BE2C (cell line): ENCODE data around the gene ZNF492.

Experiments used
- DNase-seq: peaks from one replicate; pipeline ENCODE4 v3.0.0-alpha.2; 2020
- H3K27me3 ChIP-seq: fragments of 250-450 bp; sonication (Bioruptor Pico); 2 replicates; pipeline ENCODE4 v1.5.1; 2020; ENCODE audit warnings: mild to moderate bottlenecking
- H3K36me3 ChIP-seq: fragments of 250-450 bp; sonication (Bioruptor Pico); 2 replicates; pipeline ENCODE4 v1.5.1; 2020; ENCODE audit warnings: mild to moderate bottlenecking
- H3K4me1 ChIP-seq: fragments of 250-450 bp; sonication (Bioruptor Pico); 2 replicates; pipeline ENCODE4 v1.5.1; 2020
- H3K4me3 ChIP-seq: 2 replicates; pipeline ENCODE4 v1.5.1; 2011; ENCODE audit warnings: low read depth, low read length
- H3K9me3 ChIP-seq: fragments of 250-450 bp; sonication (Bioruptor Pico); 2 replicates; pipeline ENCODE4 v1.5.1; 2020
- TF ChIP-seq, protein P1 (sequence below): IDR thresholded peaks from 2 replicates; pipeline ENCODE4 v1.5.1; 2012; ENCODE audit warnings: mild to moderate bottlenecking, low read depth, low read length

Gene ZNF492

GRCh38 chr19:22617614-22618320 is 16.4 kb upstream of the ZNF492 start:
- Histone ChIP-seq H3K36me3 (no peaks in the 10 kb centered on the region), H3K4me1 (no peaks in the 10 kb centered on the region), H3K4me3 (no peak overlapping the region), H3K9me3 (no peaks in the 10 kb centered on the region), H3K27me3 (no peaks in the 10 kb centered on the region)
- TF ChIP-seq, protein P1, sequence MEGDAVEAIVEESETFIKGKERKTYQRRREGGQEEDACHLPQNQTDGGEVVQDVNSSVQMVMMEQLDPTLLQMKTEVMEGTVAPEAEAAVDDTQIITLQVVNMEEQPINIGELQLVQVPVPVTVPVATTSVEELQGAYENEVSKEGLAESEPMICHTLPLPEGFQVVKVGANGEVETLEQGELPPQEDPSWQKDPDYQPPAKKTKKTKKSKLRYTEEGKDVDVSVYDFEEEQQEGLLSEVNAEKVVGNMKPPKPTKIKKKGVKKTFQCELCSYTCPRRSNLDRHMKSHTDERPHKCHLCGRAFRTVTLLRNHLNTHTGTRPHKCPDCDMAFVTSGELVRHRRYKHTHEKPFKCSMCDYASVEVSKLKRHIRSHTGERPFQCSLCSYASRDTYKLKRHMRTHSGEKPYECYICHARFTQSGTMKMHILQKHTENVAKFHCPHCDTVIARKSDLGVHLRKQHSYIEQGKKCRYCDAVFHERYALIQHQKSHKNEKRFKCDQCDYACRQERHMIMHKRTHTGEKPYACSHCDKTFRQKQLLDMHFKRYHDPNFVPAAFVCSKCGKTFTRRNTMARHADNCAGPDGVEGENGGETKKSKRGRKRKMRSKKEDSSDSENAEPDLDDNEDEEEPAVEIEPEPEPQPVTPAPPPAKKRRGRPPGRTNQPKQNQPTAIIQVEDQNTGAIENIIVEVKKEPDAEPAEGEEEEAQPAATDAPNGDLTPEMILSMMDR: no peak
- no peak for DNase-seq

DNA sequence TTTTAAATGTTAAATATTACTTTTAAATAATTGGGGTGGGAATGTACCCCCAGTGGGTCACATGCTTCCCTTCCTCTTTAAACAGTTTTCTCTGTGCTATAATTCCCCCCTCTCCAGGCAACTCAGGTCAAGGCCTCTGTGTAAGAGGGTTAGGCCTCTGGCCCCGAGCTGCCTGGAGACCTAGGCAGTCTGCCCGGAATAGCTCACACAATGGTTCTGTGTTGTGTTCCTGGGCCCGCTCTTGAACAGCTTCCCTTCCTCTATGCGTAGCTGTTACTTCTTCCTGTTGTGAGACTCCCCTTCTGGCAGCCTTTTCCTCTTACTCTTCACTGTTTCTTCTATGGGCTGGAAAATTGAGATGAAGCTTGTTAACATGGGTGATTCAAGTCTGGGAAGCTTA is 14.8 kb upstream of the ZNF492 start:
- DNase-seq: no peak
- TF ChIP-seq, protein P1: no peak
- Histone ChIP-seq H3K27me3 (no peaks in the 10 kb centered on the region), H3K4me3 (no peak overlapping the region), H3K4me1 (no peaks in the 10 kb centered on the region), H3K9me3 (no peaks in the 10 kb centered on the region), H3K36me3 (no peaks in the 10 kb centered on the region)

- DNase-seq: no peak
- Histone ChIP-seq H3K36me3 (no peaks in the 10 kb centered on the region), H3K4me3 (no peak overlapping the region), H3K9me3 (no peaks in the 10 kb centered on the region), H3K4me1 (no peaks in the 10 kb centered on the region), H3K27me3 (no peaks in the 10 kb centered on the region)
- TF ChIP-seq, protein P1: no peak
Observed at GRCh38 chr19:22619932-22620331, 14.2 kb upstream of the ZNF492 start.

DNA sequence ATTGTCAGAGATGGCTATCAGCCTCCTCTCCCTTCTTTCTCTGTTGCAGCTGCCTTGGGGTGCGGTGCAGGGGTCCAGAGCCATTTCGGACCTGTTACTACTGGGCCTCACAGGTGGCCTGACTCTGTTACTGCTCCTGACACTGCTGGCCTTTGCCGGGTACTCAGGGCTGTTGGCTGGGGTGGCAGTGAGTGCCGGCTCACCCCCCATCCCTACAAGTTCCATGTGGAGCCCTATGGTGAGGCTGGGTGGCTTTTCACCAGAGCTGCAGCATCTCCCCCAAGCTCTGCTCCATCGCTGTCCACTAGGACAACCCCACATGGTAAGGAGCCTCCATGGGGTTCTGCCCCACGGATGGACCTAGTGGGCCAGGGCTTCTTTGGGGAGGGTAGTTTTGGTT is 13.7 kb upstream of the ZNF492 start:
- no peak for DNase-seq
- Histone ChIP-seq H3K4me3 (no peak overlapping the region), H3K4me1 (no peaks in the 10 kb centered on the region), H3K9me3 (no peaks in the 10 kb centered on the region), H3K36me3 (no peaks in the 10 kb centered on the region), H3K27me3 (no peaks in the 10 kb centered on the region)
- TF ChIP-seq, protein P1: no peak

GRCh38 chr19:22620912-22621311 is 13.2 kb upstream of the ZNF492 start:
- H3K27me3 ChIP-seq: no peaks in the 10 kb centered on the region
- no peaks in the 10 kb centered on the region for H3K4me1 ChIP-seq
- TF ChIP-seq, protein P1: no peak
- DNase-seq: no peak
- no peak overlapping the region for H3K4me3 ChIP-seq
- H3K9me3 ChIP-seq: no peaks in the 10 kb centered on the region
- no peaks in the 10 kb centered on the region for H3K36me3 ChIP-seq

DNA sequence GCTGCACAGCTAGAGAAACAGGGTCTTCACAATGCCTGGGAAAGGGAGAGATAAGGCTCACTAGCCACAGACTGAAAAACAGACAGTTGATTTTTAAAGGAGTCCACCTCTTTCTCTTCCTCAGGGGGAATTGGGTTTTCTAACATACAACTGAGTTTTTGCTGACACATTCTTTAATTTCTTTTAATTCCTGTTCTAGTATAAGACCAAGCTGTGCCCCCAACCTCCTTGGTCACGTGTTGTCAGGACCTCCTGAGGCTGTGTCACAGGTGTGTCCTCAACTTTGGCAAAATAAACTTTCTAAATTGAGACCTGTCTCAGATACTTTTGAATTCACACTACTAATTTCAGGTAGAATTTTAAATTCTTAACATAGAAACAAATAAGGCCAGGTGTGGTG is 12.1 kb upstream of the ZNF492 start:
- H3K36me3 ChIP-seq: no peaks in the 10 kb centered on the region
- H3K27me3 ChIP-seq: no peaks in the 10 kb centered on the region
- H3K4me1 ChIP-seq: no peaks in the 10 kb centered on the region
- no peak overlapping the region for H3K4me3 ChIP-seq
- H3K9me3 ChIP-seq: no peaks in the 10 kb centered on the region
- no peak for DNase-seq
- TF ChIP-seq, protein P1: no peak
